Heart right ventricle (tissue), 16 donors: ENCODE measurements around the gene HMCN1. TPM values are rescaled to one million over a fixed set of nuclear protein-coding genes. Genes with fewer than 3 reads are reported as not detected.

Experiments used
- ATAC-seq, 8 donors: fragments of 200-7000 bp; cut with Tn5 transposase; one replicate each; pipeline ENCODE4 v1.9.1; 2020; ENCODE audit warnings: mild to moderate bottlenecking in 8 of 8, moderate library complexity in 8 of 8, moderate number of reproducible peaks in 1 of 8
- DNase-seq, 2 donors: peaks; one replicate each; pipeline ENCODE4 v3.0.0-alpha.2; 2020
- H3K27ac ChIP-seq, 10 donors: fragments of 200-600 bp; sonication (generic) in 2 of 10; one replicate each; pipeline versions ENCODE4 v1.5.0 to v1.8.0; 2020 to 2022; ENCODE audit warnings: mild to moderate bottlenecking in 3 of 10
- H3K27me3 ChIP-seq, 7 donors: fragments of 200-600 bp; one replicate each; pipeline ENCODE4 v1.8.0; 2021 to 2022; ENCODE audit warnings: mild to moderate bottlenecking in 2 of 7
- H3K36me3 ChIP-seq, 9 donors: fragments of 200-600 bp; sonication (generic) in 1 of 9; one replicate each; pipeline versions ENCODE4 v1.5.0 to v1.8.0; 2020 to 2022; ENCODE audit warnings: mild to moderate bottlenecking in 2 of 9
- H3K4me1 ChIP-seq, 9 donors: fragments of 200-600 bp; sonication (generic) in 1 of 9; one replicate each; pipeline versions ENCODE4 v1.5.0 to v1.8.0; 2020 to 2022; ENCODE audit warnings: mild to moderate bottlenecking in 4 of 9
- H3K4me3 ChIP-seq, 10 donors: fragments of 200-600 bp; sonication (generic) in 2 of 10; one replicate each; pipeline versions ENCODE4 v1.5.0 to v1.8.0; 2020 to 2022; ENCODE audit warnings: mild to moderate bottlenecking in 7 of 10, moderate library complexity in 2 of 10
- H3K9me3 ChIP-seq, 11 donors: fragments of 200-600 bp in 10 of 11; sonication (generic) in 2 of 11; one replicate each; pipeline versions ENCODE4 v1.5.0 to v1.8.0; 2013 to 2022; ENCODE audit warnings: mild to moderate bottlenecking in 2 of 11, control low read depth in 1 of 11, moderate library complexity in 1 of 11
- CTCF ChIP-seq, 9 donors: fragments of 200-600 bp; sonication (generic) in 2 of 9; IDR thresholded peaks; one replicate each; pipeline versions ENCODE4 v1.5.0 to v1.8.0; 2021 to 2022; ENCODE audit warnings: antibody characterized with exemption in 9 of 9, mild to moderate bottlenecking in 5 of 9, moderate library complexity in 1 of 9
- WGBS, 2 donors: extraction: QIAGEN DNeasy Blood & Tissue Kit; methylation state at CpG; one replicate each; pipeline ENCODE4 v1.1.7; 2013; ENCODE audit warnings: inconsistent platforms in 1 of 2; 5-methylcytosine and 5-hydroxymethylcytosine counted together
- intact Hi-C, 10 donors: fragments of 100-400 bp; cut with DNase I; formaldehyde crosslinking; loops; one replicate each; pipeline versions ENCODE4 v1.11.1 to v1.14.2; 2022
- polyA plus RNA-seq, 2 donors: library from polyadenylated mRNA; stranded (reverse); fragments of 200-250 nt; gene quantifications; one replicate each; pipeline ENCODE4 v1.2.3, GENCODE V29; 2013
- total RNA-seq, 10 donors: library from RNA; stranded (reverse); fragmentation: NEBNext Ultra II Directional in 3 of 10; extraction: Animal tissue kit (Norgen Biotek cat#: 25700) in 3 of 10; gene quantifications; one replicate each; pipeline versions ENCODE4 v1.2.1 to v1.2.4, GENCODE V29; 2021 to 2023
- donor health status: Arrhythmogenic right ventricular cardiomyopathy.
- donor health status: ischemic (EF 13 %, LVEDD 7.1; RV severe dilation, severe dysfunction).
- donor health status: healthy with polysubstance abuse.
- donor health status: DM: no; HTN: yes; CAD: no.
- donor health status: DM: no; HTN: no; CAD: no.
- donor health status: ischemic (EF 25% LVEDD 6.9; RV normal size, moderate dysfunction).
- donor health status: ischemic (EF 25% LVEDD 5.7; RV mildly dilated, moderate dysfunction).
- donor health status: healthy.
- donor health status: DM: yes; HTN: yes; CAD: no.
- donor health status: Ischemic cardiomyopathy.
- donor health status: ischemic (EF 35%, LVEDD 5.7; RV mildly dilated, moderate dysfunction).
- donor health status: nonischemic (EF 11% LVEDD 7.7; RV severe dilation, severe dysfunction).
- donor health status: DM: yes; HTN: yes; CAD: no.
- donor health status: PGD.
- donor health status: ischemic (EF 29% LVEDD 5.4; RV normal size, mild dysfunction).
- donor health status: nonischemic (EF 23%, LVEDD 6.1; RV moderate dilation, normal function).

The HMCN1 gene
- total and polyA plus RNA-seq, 12 donors, result 3.4 to 12.4 (median 6.2) TPM

GRCh38 chr1:186239171-186239570 lies 505.0 kb downstream of the HMCN1 start:
- H3K4me3 ChIP-seq, result no peak overlapping the region
- TF ChIP-seq CTCF (IDR thresholded peaks at IDR 0.05), result no peak
- ATAC-seq, result no peak

GRCh38 chr1:186240436-186240835 lies 506.2 kb downstream of the HMCN1 start:
- no peak overlapping the region for H3K4me3 ChIP-seq
- H3K36me3 ChIP-seq, result no peaks in the 10 kb centered on the region
- ATAC-seq, result no peak
- TF ChIP-seq CTCF (IDR thresholded peaks at IDR 0.05), result no peak
- H3K27ac ChIP-seq, result no peak overlapping the region
- WGBS, 2 donors, result 98 to 100% methylated on average over 1 of the region's 1 CpG
- intact Hi-C loops, result no loop called here
- no peaks in the 10 kb centered on the region for H3K9me3 ChIP-seq
- no peak for DNase-seq
- no peaks in the 10 kb centered on the region for H3K27me3 ChIP-seq
- H3K4me1 ChIP-seq, result no peaks in the 10 kb centered on the region

More at GRCh38 chr1:186239171-186239570, 505.0 kb downstream of the HMCN1 start:
- no peaks in the 10 kb centered on the region for H3K27me3 ChIP-seq
- no peaks in the 10 kb centered on the region for H3K4me1 ChIP-seq
- no peak for DNase-seq
- H3K9me3 ChIP-seq, result no peaks in the 10 kb centered on the region
- intact Hi-C loops, result no loop called here
- no peaks in the 10 kb centered on the region for H3K36me3 ChIP-seq
- H3K27ac ChIP-seq, result no peak overlapping the region
